GM21576 (cell line): ENCODE results near the gene TTLL11.

Source experiments
- ATAC-seq: cut with Tn5 transposase; IDR thresholded peaks from one replicate; pipeline ENCODE4 v1.9.1; 2021; ENCODE audit warnings: mild to moderate bottlenecking, moderate library complexity; ENCODE audit not compliant: unreplicated experiment

The TTLL11 gene

GRCh38 chr9:121820286-121821005, 272.7 kb downstream of the TTLL11 start:
- ATAC-seq = no peak

GRCh38 chr9:121819428-121820231, 273.5 kb downstream of the TTLL11 start:
- no peak for ATAC-seq

- no peak for ATAC-seq
These were observed 274.2 kb downstream of the TTLL11 start for GRCh38 chr9:121818841-121819427.

GRCh38 chr9:121818016-121818661, 275.0 kb downstream of the TTLL11 start:
- no peak for ATAC-seq

GRCh38 chr9:121817476-121817875, 275.6 kb downstream of the TTLL11 start:
- no peak for ATAC-seq

GRCh38 chr9:121816845-121817450, 276.2 kb downstream of the TTLL11 start:
- no peak for ATAC-seq

- ATAC-seq = no peak
These were observed 276.7 kb downstream of the TTLL11 start for GRCh38 chr9:121816449-121816817.

- no peak for ATAC-seq
These were observed 277.3 kb downstream of the TTLL11 start for GRCh38 chr9:121815546-121816448.

- no peak for ATAC-seq
These were observed 278.0 kb downstream of the TTLL11 start for GRCh38 chr9:121815084-121815483.

GRCh38 chr9:121814594-121814993, 278.5 kb downstream of the TTLL11 start:
- no peak for ATAC-seq

- ATAC-seq = no peak
These were observed 279.4 kb downstream of the TTLL11 start for GRCh38 chr9:121813519-121814210.

- no peak for ATAC-seq
These were observed 280.9 kb downstream of the TTLL11 start for GRCh38 chr9:121812159-121812735.

- ATAC-seq = no peak
These were observed 281.4 kb downstream of the TTLL11 start for GRCh38 chr9:121811751-121812150.

- no peak for ATAC-seq
These were observed 282.0 kb downstream of the TTLL11 start for GRCh38 chr9:121811140-121811539.

GRCh38 chr9:121810489-121810888, 282.6 kb downstream of the TTLL11 start:
- no peak for ATAC-seq

GRCh38 chr9:121809356-121810050, 283.6 kb downstream of the TTLL11 start:
- ATAC-seq = no peak

GRCh38 chr9:121808781-121809180, 284.3 kb downstream of the TTLL11 start:
- ATAC-seq = no peak

- ATAC-seq = no peak
These were observed 285.3 kb downstream of the TTLL11 start for GRCh38 chr9:121807823-121808278.
